GM18868 (cell line): ENCODE data around the gene ITGA11.

Experiments
- ATAC-seq: cut with Tn5 transposase; IDR thresholded peaks from one replicate; pipeline ENCODE4 v1.9.1; 2021; ENCODE audit warnings: mild to moderate bottlenecking, moderate library complexity; ENCODE audit not compliant: unreplicated experiment

ITGA11 gene

DNA sequence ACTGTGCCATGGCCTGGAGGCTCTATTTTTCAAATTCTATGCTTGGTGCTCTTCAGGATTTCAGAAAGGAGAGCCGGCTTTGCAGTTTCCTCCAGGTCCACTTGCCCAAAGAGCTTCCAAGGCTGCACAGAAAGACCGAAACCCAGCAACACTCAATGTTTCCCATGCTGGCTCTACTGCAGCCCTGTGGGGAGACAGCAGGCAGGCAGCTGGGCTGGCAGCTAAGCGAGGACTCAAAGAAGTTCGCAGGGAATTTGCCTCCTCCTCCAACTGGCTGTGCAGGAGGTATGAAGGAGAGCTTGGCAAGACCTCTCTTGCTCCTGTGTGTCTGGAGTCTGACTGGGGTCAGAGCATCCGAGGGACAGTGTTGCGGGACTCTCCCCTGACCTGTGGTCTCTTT, 17.4 kb upstream of the ITGA11 start:
- ATAC-seq: no peak

DNA sequence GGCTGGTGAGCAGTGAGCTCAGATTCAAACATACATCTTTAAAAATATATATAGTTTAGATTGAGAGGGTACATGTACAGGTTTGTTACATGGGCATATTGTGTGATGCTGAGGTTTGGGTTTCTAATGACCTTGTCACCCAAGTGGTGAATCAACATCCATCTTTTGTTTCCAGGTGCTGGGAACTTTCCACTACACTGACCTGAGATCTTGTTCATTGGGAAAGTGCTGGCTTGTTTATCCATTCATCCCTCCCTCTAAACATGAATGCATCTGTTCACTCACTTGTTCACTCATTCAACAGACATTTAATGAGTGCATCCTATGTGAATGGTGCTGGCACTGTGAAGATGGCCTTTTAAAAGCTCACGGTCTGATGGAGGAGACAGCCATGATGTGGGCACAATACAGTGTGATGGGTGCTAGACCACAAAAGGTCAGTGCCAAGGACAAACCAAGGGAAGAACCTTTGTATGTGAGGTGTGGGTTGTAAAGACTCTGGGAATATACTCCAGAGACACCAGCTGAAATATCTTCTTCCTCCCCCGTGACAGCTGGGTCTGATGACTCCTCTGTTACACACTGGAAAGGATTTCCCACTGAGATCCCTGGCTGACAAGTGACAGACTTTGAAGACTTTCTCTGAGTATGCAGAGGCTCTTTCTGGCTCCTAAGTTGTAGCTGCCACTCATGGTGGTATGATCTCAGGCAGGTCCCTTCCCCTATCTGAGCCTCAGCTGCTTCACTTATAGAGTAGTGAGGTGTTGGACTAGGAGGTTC, 16.2 kb upstream of the ITGA11 start:
- ATAC-seq: no peak

DNA sequence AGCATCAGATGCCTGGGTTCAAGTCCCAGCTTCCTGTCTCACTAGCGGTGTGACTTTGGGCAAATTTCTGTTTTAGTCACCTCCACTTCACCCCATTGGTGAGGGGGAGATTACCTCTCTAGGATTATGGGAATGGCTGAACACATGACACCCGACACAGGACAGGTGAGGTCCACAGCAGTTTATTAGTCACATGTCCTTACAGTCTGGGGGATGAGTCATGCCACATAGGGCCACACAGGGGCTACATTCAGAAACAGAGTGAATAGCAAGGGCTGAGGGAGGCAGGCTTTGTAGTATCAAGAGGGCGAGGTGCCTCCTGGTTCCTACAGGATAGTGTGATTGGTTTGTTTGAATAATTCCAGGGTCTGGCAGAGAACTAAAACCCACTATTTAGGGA, 15.2 kb upstream of the ITGA11 start:
- ATAC-seq: no peak

DNA sequence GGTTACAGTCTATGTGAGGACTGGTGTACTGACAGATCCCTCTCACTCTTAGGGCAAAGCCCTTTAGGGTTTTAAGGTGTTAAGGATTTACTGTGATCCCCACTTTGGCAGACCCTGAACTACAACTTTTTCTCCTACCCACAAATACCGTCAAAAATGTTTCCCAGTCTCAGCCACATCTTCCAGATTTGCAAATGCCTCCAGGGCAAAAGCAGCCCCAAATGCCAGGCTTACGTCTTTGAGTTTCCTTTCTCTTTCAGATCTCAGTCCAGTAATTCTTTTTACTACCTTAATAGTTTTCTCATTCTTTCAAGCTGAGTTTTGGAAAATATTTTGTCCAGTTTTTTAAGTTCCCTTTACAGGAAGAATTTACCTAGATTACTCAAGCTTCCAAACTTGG, 13.4 kb upstream of the ITGA11 start:
- no peak for ATAC-seq

- ATAC-seq: no peak
Measured at GRCh38 chr15:68444336-68444735, 12.4 kb upstream of the ITGA11 start.

DNA sequence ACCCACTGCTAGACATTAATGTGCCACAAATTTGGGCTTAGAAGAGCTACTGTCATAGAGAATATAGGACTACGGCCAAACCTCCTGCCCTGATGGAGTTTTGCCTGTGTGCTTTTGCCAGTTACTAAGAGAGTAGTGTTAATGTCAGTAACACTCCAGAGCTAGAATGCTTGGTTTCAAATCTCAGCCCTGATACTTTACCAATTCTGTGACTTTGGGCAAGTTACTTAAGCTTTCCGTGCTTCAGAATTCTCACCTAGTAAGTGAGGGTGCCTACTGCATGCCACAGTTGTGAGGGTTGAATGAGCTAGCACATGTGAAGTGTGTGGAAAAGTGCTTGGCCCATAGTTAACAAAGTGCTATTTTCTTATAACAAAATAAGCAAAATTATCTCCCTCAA, 10.9 kb upstream of the ITGA11 start:
- no peak for ATAC-seq

DNA sequence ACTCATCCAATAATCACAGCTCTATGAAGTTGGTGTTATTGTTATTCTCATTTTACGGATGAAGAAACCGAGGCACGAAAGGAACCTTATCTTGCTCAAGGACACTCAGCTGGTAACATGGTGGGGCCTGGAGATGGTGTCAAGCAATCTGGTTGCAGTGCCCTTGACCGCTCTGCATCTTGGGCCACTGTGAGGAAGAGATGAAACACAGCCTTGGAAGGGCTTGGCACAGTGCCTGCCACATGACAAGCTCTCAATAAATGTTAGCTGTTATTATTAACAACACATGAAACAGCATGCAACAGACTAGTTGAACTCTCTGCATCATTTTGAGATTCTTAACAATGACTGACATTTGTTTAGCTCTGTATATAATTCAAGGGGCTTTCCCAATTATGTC, 10.1 kb upstream of the ITGA11 start:
- ATAC-seq: no peak

- no peak for ATAC-seq
Measured at GRCh38 chr15:68441045-68441743, 9.2 kb upstream of the ITGA11 start.

DNA sequence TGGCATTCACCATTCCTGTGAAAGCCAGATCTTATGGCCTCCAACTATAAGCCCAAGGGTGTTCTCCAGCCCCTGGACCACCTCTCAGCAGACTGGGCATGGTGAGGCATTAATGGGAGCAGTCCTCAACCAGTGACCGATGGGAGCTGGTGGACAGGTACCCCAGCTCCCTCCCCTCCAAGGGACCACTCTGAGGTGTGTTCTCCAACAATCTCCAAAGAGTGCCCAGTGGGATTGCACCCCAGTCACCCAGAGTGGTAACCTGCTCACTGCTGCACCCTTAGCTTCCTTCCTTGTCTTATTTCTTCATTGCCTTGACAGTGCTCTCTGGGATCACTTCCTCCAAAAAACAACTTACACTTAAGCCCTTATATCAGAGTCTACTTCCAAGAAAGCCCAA, 8.2 kb upstream of the ITGA11 start:
- no peak for ATAC-seq

GRCh38 chr15:68439506-68439905, 7.5 kb upstream of the ITGA11 start:
- no peak for ATAC-seq

- no peak for ATAC-seq
Measured at GRCh38 chr15:68436680-68437079, 4.7 kb upstream of the ITGA11 start.

DNA sequence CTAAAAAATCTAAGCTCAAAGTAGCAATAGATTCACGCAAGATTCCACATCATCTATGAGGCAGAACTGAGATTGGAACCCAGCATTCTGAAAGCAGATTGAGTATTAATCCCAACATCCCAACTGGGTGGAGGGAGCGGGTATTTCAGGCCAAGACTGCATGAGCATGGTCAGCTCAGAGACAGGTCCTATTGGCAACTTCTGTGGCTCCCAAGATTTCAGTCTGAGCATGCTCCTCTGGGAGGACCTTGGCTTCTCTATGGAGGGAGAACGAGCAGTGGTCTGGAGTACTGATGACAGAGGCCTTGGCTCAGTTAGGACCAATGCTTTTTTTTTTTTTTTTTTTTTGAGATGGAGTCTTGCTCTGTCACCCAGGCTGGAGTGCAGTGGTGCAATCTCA, 4.0 kb upstream of the ITGA11 start:
- no peak for ATAC-seq

- no peak for ATAC-seq
Measured at GRCh38 chr15:68434021-68434420, 2.1 kb upstream of the ITGA11 start.

- no peak for ATAC-seq
Measured at GRCh38 chr15:68433551-68433950, 1.6 kb upstream of the ITGA11 start.

DNA sequence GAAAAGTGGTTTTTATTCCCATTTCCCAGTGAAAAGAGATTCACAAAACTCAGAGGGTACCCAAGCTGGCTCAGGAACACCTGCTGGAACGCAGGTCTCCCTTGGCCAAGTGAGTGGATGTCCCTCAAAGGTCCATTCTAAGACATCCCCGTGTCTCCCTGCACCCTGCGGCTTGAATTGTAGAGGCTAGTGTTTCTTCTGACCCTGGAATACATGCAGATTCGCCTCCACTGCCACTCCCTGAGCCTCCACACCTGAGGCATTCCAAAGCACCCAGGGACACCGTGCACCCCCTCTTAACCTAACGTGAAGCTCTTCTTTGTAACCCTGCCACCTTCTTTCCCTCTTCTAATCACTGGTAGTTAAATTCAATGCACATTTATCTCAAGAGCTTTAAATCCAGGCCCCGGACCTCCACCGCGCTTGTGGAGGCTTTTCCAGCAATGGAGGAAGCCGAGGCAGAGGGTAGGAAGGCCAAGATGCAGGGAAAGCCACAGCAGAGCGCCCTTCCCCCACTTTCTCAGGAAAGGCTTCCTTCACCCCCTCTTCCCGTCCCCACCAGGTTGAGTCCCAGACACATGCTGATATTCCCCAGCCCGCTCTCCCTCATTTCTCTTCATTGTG, 590 bp upstream of the ITGA11 start:
- no peak for ATAC-seq

DNA sequence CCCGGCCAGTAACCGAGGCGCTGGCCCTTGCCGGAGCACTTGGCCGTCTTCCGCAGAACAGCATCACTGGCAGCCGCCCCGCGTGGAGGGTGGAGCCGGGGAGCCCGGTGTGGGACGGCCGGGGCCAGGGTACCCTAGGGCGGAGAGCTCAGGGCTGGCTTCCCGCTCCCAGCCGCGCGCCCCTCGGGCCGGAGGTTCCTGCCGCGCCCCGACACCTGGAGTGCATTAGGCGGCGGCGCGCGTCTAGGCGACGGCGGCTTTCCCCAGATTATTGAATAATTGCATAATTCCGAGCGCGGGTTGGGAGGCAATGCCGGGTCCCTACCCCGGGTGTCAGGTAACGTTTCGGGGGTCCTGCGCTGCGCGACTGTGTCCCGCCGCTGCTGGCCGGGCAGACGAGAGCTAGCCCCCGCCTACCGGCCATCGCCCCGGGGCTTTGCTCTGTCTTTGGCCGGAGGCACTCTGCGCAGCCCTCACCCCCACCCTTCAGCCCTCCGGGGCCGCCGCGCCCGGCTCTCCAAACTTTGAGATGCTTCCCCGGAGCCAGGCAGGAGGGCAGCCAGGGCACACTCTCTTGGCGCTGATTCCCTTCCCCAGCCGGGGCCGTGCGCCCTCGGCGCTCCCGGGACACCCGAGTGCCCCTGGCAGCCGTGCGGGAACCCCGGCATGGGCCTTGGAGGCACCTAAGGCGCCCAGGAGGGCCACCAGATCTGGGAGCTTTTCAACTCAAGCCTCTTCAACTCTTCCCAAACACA, 749 bp downstream of the ITGA11 start:
- no peak for ATAC-seq

- no peak for ATAC-seq
Measured at GRCh38 chr15:68430471-68431036, 1.4 kb downstream of the ITGA11 start.

DNA sequence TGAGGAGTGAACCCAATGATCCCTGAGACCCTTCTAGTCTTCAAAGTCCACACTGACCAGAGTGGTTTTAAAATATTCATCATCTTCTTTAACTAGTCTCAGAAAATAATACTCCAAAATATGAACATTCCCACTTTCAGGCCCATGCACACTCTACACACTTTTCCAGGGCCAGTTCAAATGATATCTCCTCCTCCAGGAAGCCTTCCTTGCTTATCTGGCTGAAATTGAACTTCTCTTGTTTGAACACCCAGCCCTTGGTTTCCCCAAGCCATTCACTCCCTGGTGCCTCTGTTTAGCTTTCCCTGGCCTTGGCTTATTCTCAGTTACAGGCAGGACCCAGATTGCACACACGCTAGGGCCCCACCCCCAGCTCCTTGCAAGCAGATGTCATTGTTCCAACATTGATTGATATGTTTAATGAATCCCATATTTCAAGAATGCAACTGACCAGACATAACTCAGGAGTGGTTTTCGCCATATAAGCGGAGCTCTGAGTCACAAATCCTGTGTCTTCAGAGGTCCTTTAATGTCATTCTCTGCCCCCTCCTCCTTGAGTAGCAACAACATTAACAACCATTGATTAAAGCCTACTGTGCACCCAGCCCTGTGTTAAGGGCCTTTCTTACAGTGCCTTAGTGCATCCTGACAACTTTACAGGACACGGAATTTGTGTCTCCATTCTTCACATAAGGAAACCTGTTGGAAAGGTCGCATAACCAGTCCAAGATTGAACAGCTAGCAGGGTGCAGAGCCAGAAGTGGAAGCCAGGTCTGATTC, 2.1 kb downstream of the ITGA11 start:
- no peak for ATAC-seq

DNA sequence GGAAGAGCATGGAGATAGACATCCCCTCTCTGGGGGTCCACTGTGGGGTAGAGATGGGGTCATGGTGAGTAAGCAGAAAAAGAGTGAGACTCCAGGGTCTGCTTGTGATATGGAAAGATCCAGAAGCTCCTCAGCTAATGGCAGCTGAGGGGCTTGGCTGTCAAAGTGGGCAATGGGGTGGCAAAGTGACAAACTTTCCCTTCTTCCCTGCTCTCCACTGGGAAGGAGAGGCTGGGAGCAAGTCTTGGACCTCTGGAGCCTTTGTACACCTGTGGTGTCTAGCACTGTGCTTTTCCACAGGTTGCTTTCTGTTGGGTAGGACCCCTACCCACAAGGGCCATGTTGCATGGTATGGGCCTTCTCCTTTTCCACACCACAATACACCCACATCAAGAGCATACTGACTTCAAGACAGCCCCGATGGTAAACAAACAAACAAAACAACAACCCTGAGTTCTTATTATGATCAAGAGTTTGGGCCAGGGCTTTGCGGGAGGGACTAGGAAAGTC, 3.5 kb downstream of the ITGA11 start:
- no peak for ATAC-seq

GRCh38 chr15:68427963-68428362, 4.0 kb downstream of the ITGA11 start:
- no peak for ATAC-seq
